HUES64 (cell line): ENCODE results near the gene CD22.

Experiments
- H3K27ac ChIP-seq: 2 replicates; pipeline ENCODE4 v1.7.0; 2013; ENCODE audit warnings: low read depth, low read length, inconsistent platforms
- H3K27me3 ChIP-seq: 2 replicates; pipeline ENCODE4 v1.6.1; 2013; ENCODE audit warnings: mild to moderate bottlenecking, low read length; ENCODE audit not compliant: insufficient read depth
- H3K36me3 ChIP-seq: 2 replicates; pipeline ENCODE4 v1.6.1; 2013; ENCODE audit warnings: mild to moderate bottlenecking, low read length; ENCODE audit not compliant: insufficient read depth
- H3K4me1 ChIP-seq: 2 replicates; pipeline ENCODE4 v1.6.1; 2013; ENCODE audit warnings: mild to moderate bottlenecking, low read length, moderate library complexity; ENCODE audit not compliant: insufficient read depth
- H3K4me3 ChIP-seq: 2 replicates; pipeline ENCODE4 v1.5.1; 2013; ENCODE audit warnings: mild to moderate bottlenecking, low read length, moderate library complexity
- H3K9ac ChIP-seq: 2 replicates; pipeline ENCODE4 v1.6.1; 2013; ENCODE audit warnings: mild to moderate bottlenecking, low read depth, low read length
- H3K9me3 ChIP-seq: 2 replicates; pipeline ENCODE4 v1.6.1; 2013; ENCODE audit warnings: low read depth, low read length; ENCODE audit not compliant: insufficient read depth
- WGBS: fragments of 150-250, 120-280 bp; methylation state at CpG from one replicate; pipeline ENCODE4 v1.1.7; 2013; ENCODE audit warnings: missing lambda C conversion rate; 5-methylcytosine and 5-hydroxymethylcytosine counted together

The CD22 gene

GRCh38 chr19:35296644-35297514, 32.1 kb upstream of the CD22 start:
- no peak overlapping the region for H3K27ac ChIP-seq
- no peaks in the 10 kb centered on the region for H3K9me3 ChIP-seq
- no peak overlapping the region for H3K4me3 ChIP-seq
- H3K4me1 ChIP-seq, result 0 out of 2 replicates have a peak, but pooled peaks cover 6% of the 10 kb centered on the region
- no peaks in the 10 kb centered on the region for H3K36me3 ChIP-seq
- no peaks in the 10 kb centered on the region for H3K27me3 ChIP-seq
- 88% methylated on average over 7 of the region's 7 CpGs for WGBS
- no peak overlapping the region for H3K9ac ChIP-seq

- H3K4me1 ChIP-seq, result 0 out of 2 replicates have a peak, but pooled peaks cover 6% of the 10 kb centered on the region
- no peak overlapping the region for H3K9ac ChIP-seq
- no peak overlapping the region for H3K4me3 ChIP-seq
- WGBS, result 94% methylated on average over 3 of the region's 3 CpGs
- H3K36me3 ChIP-seq, result no peaks in the 10 kb centered on the region
- no peaks in the 10 kb centered on the region for H3K27me3 ChIP-seq
- H3K9me3 ChIP-seq, result no peaks in the 10 kb centered on the region
- no peak overlapping the region for H3K27ac ChIP-seq
These were observed 31.5 kb upstream of the CD22 start for GRCh38 chr19:35297515-35297848.

- H3K4me1 ChIP-seq, result 0 out of 2 replicates have a peak, but pooled peaks cover 6% of the 10 kb centered on the region
- 90% methylated on average over 2 of the region's 2 CpGs for WGBS
- H3K9ac ChIP-seq, result no peak overlapping the region
These were observed 31.1 kb upstream of the CD22 start for GRCh38 chr19:35297922-35298321.

GRCh38 chr19:35298561-35298972, 30.4 kb upstream of the CD22 start:
- Histone ChIP-seq H3K27me3 (no peaks in the 10 kb centered on the region), H3K27ac (no peak overlapping the region), H3K4me3 (no peak overlapping the region), H3K9ac (no peak overlapping the region), H3K36me3 (no peaks in the 10 kb centered on the region), H3K9me3 (no peaks in the 10 kb centered on the region), H3K4me1 (0 out of 2 replicates have a peak, but pooled peaks cover 4% of the 10 kb centered on the region)
- WGBS, result 90% methylated on average over 5 of the region's 5 CpGs

More at GRCh38 chr19:35297922-35298321, 31.1 kb upstream of the CD22 start:
- Histone ChIP-seq H3K36me3 (no peaks in the 10 kb centered on the region), H3K4me3 (no peak overlapping the region), H3K9me3 (no peaks in the 10 kb centered on the region), H3K27ac (no peak overlapping the region), H3K27me3 (no peaks in the 10 kb centered on the region)

- H3K9ac ChIP-seq, result no peak overlapping the region
These were observed 29.3 kb upstream of the CD22 start for GRCh38 chr19:35299523-35300338.

GRCh38 chr19:35300339-35300649, 28.7 kb upstream of the CD22 start:
- 92% methylated on average over 10 of the region's 10 CpGs for WGBS

More at GRCh38 chr19:35299523-35300338, 29.3 kb upstream of the CD22 start:
- Histone ChIP-seq H3K4me3 (no peak overlapping the region), H3K27me3 (no peaks in the 10 kb centered on the region), H3K9me3 (no peaks in the 10 kb centered on the region), H3K27ac (no peak overlapping the region), H3K4me1 (0 out of 2 replicates have a peak, but pooled peaks cover 3% of the 10 kb centered on the region), H3K36me3 (no peaks in the 10 kb centered on the region)
- 91% methylated on average over 53 of the region's 55 CpGs for WGBS

GRCh38 chr19:35301961-35302360, 27.0 kb upstream of the CD22 start:
- Histone ChIP-seq H3K27me3 (no peaks in the 10 kb centered on the region), H3K36me3 (no peaks in the 10 kb centered on the region), H3K27ac (no peak overlapping the region), H3K4me3 (no peak overlapping the region), H3K9me3 (no peaks in the 10 kb centered on the region), H3K4me1 (no peaks in the 10 kb centered on the region), H3K9ac (no peak overlapping the region)
- WGBS, result 90% methylated on average over 2 of the region's 2 CpGs

More at GRCh38 chr19:35300339-35300649, 28.7 kb upstream of the CD22 start:
- H3K9ac ChIP-seq, result no peak overlapping the region
- H3K27me3 ChIP-seq, result no peaks in the 10 kb centered on the region
- H3K36me3 ChIP-seq, result no peaks in the 10 kb centered on the region
- H3K4me3 ChIP-seq, result no peak overlapping the region
- H3K27ac ChIP-seq, result no peak overlapping the region
- 0 out of 2 replicates have a peak, but pooled peaks cover under 1% of the 10 kb centered on the region for H3K4me1 ChIP-seq
- no peaks in the 10 kb centered on the region for H3K9me3 ChIP-seq

GRCh38 chr19:35302446-35302845, 26.5 kb upstream of the CD22 start:
- no peaks in the 10 kb centered on the region for H3K4me1 ChIP-seq
- no peak overlapping the region for H3K27ac ChIP-seq
- H3K36me3 ChIP-seq, result no peaks in the 10 kb centered on the region
- no peaks in the 10 kb centered on the region for H3K27me3 ChIP-seq
- WGBS, result 87% methylated on average over 16 of the region's 16 CpGs
- no peak overlapping the region for H3K4me3 ChIP-seq
- no peaks in the 10 kb centered on the region for H3K9me3 ChIP-seq
- H3K9ac ChIP-seq, result no peak overlapping the region

- H3K9ac ChIP-seq, result no peak overlapping the region
- no peaks in the 10 kb centered on the region for H3K4me1 ChIP-seq
- WGBS, result 93% methylated on average over 6 of the region's 6 CpGs
- no peak overlapping the region for H3K27ac ChIP-seq
- no peak overlapping the region for H3K4me3 ChIP-seq
- no peaks in the 10 kb centered on the region for H3K9me3 ChIP-seq
- no peaks in the 10 kb centered on the region for H3K27me3 ChIP-seq
- no peaks in the 10 kb centered on the region for H3K36me3 ChIP-seq
These were observed 25.6 kb upstream of the CD22 start for GRCh38 chr19:35303357-35303915.

GRCh38 chr19:35304036-35304435, 25.0 kb upstream of the CD22 start:
- Histone ChIP-seq H3K4me1 (no peaks in the 10 kb centered on the region), H3K36me3 (no peaks in the 10 kb centered on the region), H3K9ac (no peak overlapping the region), H3K4me3 (no peak overlapping the region), H3K9me3 (no peaks in the 10 kb centered on the region), H3K27ac (no peak overlapping the region), H3K27me3 (no peaks in the 10 kb centered on the region)
- WGBS, result 86% methylated on average over 11 of the region's 11 CpGs

GRCh38 chr19:35305181-35305580, 23.8 kb upstream of the CD22 start:
- Histone ChIP-seq H3K27me3 (no peaks in the 10 kb centered on the region), H3K9me3 (no peaks in the 10 kb centered on the region), H3K27ac (no peak overlapping the region), H3K9ac (no peak overlapping the region), H3K36me3 (no peaks in the 10 kb centered on the region), H3K4me1 (no peaks in the 10 kb centered on the region), H3K4me3 (no peak overlapping the region)
- WGBS, result 93% methylated on average over 6 of the region's 6 CpGs
